HEK293 (cell line): ENCODE data around the gene C1orf167.
A peak's percentile ranks its signal among the peaks of the same experiment; 100 is the strongest.

Source experiments
- IKZF3 ChIP-seq: fragments of 450-650 bp; IDR thresholded peaks from 2 replicates; pipeline ENCODE4 v1.5.0; 2018; ENCODE audit warnings: missing biosample characterization, mild to moderate bottlenecking, missing genetic modification characterization, moderate library complexity
- KLF10 ChIP-seq: fragments of 450-650 bp; IDR thresholded peaks from 2 replicates; pipeline ENCODE4 v1.5.1; 2018; ENCODE audit warnings: missing biosample characterization, mild to moderate bottlenecking, missing genetic modification characterization
- KLF7 ChIP-seq: fragments of 450-650 bp; formaldehyde crosslinking; IDR thresholded peaks from 2 replicates; pipeline ENCODE4 v1.5.1; 2016; ENCODE audit warnings: missing biosample characterization, missing genetic modification characterization, borderline replicate concordance
- PBX3 ChIP-seq: sonication (generic); formaldehyde crosslinking; IDR thresholded peaks from 2 replicates; pipeline ENCODE4 v1.8.1; 2022; ENCODE audit warnings: mild to moderate bottlenecking, moderate library complexity, missing genetic modification reagents
- PRDM10 ChIP-seq: fragments of 450-650 bp; formaldehyde crosslinking; IDR thresholded peaks from 2 replicates; pipeline ENCODE4 v1.5.1; 2016; ENCODE audit warnings: missing biosample characterization, missing genetic modification characterization
- SP2 ChIP-seq: fragments of 450-650 bp; formaldehyde crosslinking; IDR thresholded peaks from 2 replicates; pipeline ENCODE4 v1.5.1; 2016; ENCODE audit warnings: missing biosample characterization, missing genetic modification characterization
- ZBTB44 ChIP-seq: fragments of 450-650 bp; IDR thresholded peaks from 2 replicates; pipeline ENCODE4 v1.5.1; 2018; ENCODE audit warnings: missing biosample characterization, mild to moderate bottlenecking, missing genetic modification characterization
- ZFHX2 ChIP-seq: fragments of 450-650 bp; formaldehyde crosslinking; conservative IDR thresholded peaks from 2 replicates; pipeline ENCODE4 v1.5.1; 2016; ENCODE audit warnings: missing biosample characterization, missing genetic modification characterization
- ZIC2 ChIP-seq: fragments of 450-650 bp; formaldehyde crosslinking; IDR thresholded peaks from 2 replicates; pipeline ENCODE4 v1.5.1; 2016; ENCODE audit warnings: missing biosample characterization, missing genetic modification characterization
- ZNF114 ChIP-seq: fragments of 450-650 bp; formaldehyde crosslinking; IDR thresholded peaks from 2 replicates; pipeline ENCODE4 v1.5.0; 2017; ENCODE audit warnings: missing biosample characterization, missing genetic modification characterization
- ZNF146 ChIP-seq: fragments of 450-650 bp; formaldehyde crosslinking; IDR thresholded peaks from 2 replicates; pipeline ENCODE4 v1.5.1; 2016; ENCODE audit warnings: missing biosample characterization, missing genetic modification characterization
- ZNF175 ChIP-seq: fragments of 450-650 bp; formaldehyde crosslinking; IDR thresholded peaks from 2 replicates; pipeline ENCODE4 v1.5.1; 2016; ENCODE audit warnings: missing biosample characterization, missing genetic modification characterization
- ZNF214 ChIP-seq: fragments of 450-650 bp; formaldehyde crosslinking; IDR thresholded peaks from 2 replicates; pipeline ENCODE4 v1.5.1; 2017; ENCODE audit warnings: missing biosample characterization, mild to moderate bottlenecking, missing genetic modification characterization, borderline replicate concordance
- ZNF24 ChIP-seq: fragments of 450-650 bp; formaldehyde crosslinking; IDR thresholded peaks from 2 replicates; pipeline ENCODE4 v1.5.1; 2016; ENCODE audit warnings: missing biosample characterization, missing genetic modification characterization
- ZNF404 ChIP-seq: fragments of 450-650 bp; formaldehyde crosslinking; IDR thresholded peaks from 2 replicates; pipeline ENCODE4 v1.5.1; 2017; ENCODE audit warnings: missing biosample characterization, missing genetic modification characterization
- ZNF416 ChIP-seq: fragments of 450-650 bp; formaldehyde crosslinking; IDR thresholded peaks from 2 replicates; pipeline ENCODE4 v1.5.1; 2016; ENCODE audit warnings: missing biosample characterization, missing genetic modification characterization
- ZNF423 ChIP-seq: fragments of 450-650 bp; formaldehyde crosslinking; IDR thresholded peaks from 2 replicates; pipeline ENCODE4 v1.5.1; 2016; ENCODE audit warnings: missing biosample characterization, missing genetic modification characterization
- ZNF449 ChIP-seq: fragments of 450-650 bp; formaldehyde crosslinking; IDR thresholded peaks from 2 replicates; pipeline ENCODE4 v1.5.1; 2017; ENCODE audit warnings: missing biosample characterization, mild to moderate bottlenecking, missing genetic modification characterization, moderate library complexity
- ZNF521 ChIP-seq: fragments of 450-650 bp; formaldehyde crosslinking; IDR thresholded peaks from 2 replicates; pipeline ENCODE4 v1.5.1; 2017; ENCODE audit warnings: missing biosample characterization, mild to moderate bottlenecking, missing genetic modification characterization
- ZNF549 ChIP-seq: fragments of 450-650 bp; IDR thresholded peaks from 2 replicates; pipeline ENCODE4 v1.5.1; 2018; ENCODE audit warnings: missing biosample characterization, missing genetic modification characterization, mild to moderate bottlenecking, inconsistent platforms, moderate library complexity
- ZNF596 ChIP-seq: fragments of 450-650 bp; IDR thresholded peaks from 2 replicates; pipeline ENCODE4 v1.5.0; 2018; ENCODE audit warnings: missing biosample characterization, mild to moderate bottlenecking, missing genetic modification characterization, moderate library complexity
- ZNF639 ChIP-seq: fragments of 450-650 bp; formaldehyde crosslinking; IDR thresholded peaks from 2 replicates; pipeline ENCODE4 v1.5.1; 2016; ENCODE audit warnings: missing biosample characterization, missing genetic modification characterization
- ZNF660 ChIP-seq: fragments of 450-650 bp; IDR thresholded peaks from 2 replicates; pipeline ENCODE4 v1.5.1; 2018; ENCODE audit warnings: missing biosample characterization, mild to moderate bottlenecking, missing genetic modification characterization
- ZNF692 ChIP-seq: fragments of 450-650 bp; formaldehyde crosslinking; IDR thresholded peaks from 2 replicates; pipeline ENCODE4 v1.5.1; 2016; ENCODE audit warnings: missing biosample characterization, missing genetic modification characterization
- ZNF704 ChIP-seq: fragments of 450-650 bp; formaldehyde crosslinking; IDR thresholded peaks from 2 replicates; pipeline ENCODE4 v1.5.1; 2016; ENCODE audit warnings: missing biosample characterization, missing genetic modification characterization
- ZNF785 ChIP-seq: fragments of 450-650 bp; formaldehyde crosslinking; IDR thresholded peaks from 2 replicates; pipeline ENCODE4 v1.5.1; 2016; ENCODE audit warnings: missing biosample characterization, missing genetic modification characterization
- ZNF792 ChIP-seq: fragments of 450-650 bp; formaldehyde crosslinking; IDR thresholded peaks from 2 replicates; pipeline ENCODE4 v1.5.1; 2016; ENCODE audit warnings: missing biosample characterization, missing genetic modification characterization
- ZNF843 ChIP-seq: fragments of 450-650 bp; formaldehyde crosslinking; IDR thresholded peaks from 2 replicates; pipeline ENCODE4 v1.5.1; 2016; ENCODE audit warnings: missing biosample characterization, missing genetic modification characterization

C1orf167 gene

GRCh38 chr1:11719313-11720032, 42.5 kb upstream of the C1orf167 start (continued):
- TF ChIP-seq PRDM10 (tag by site-specific recombination), result no peak
- TF ChIP-seq ZNF404 (tag by site-specific recombination), result no peak
- no peak for TF ChIP-seq ZNF704 (tag by site-specific recombination)
- no peak for TF ChIP-seq ZNF114
- no peak for TF ChIP-seq ZFHX2
- TF ChIP-seq ZNF792 (tag by site-specific recombination), result no peak
- no peak for TF ChIP-seq ZNF146 (tag by site-specific recombination)
- TF ChIP-seq IKZF3 (tag by site-specific recombination), result no peak
- TF ChIP-seq ZNF549 (tag by site-specific recombination), result no peak
- TF ChIP-seq ZNF521 (tag by site-specific recombination), result no peak
- no peak for TF ChIP-seq ZNF214 (tag by site-specific recombination)
- TF ChIP-seq ZNF423 (tag by site-specific recombination), result 0 out of 2 replicates have a peak, but pooled peaks have one; percentile 57
- 0 out of 2 replicates have a peak, but pooled peaks have one; percentile 41 for TF ChIP-seq ZNF660 (tag by site-specific recombination)
- TF ChIP-seq ZNF843 (tag by site-specific recombination), result no peak
- no peak for TF ChIP-seq ZNF416 (tag by site-specific recombination)
- TF ChIP-seq ZIC2 (tag by site-specific recombination), result peak; percentile 90
- no peak for TF ChIP-seq ZNF639 (tag by site-specific recombination)
- no peak for TF ChIP-seq ZNF175
- TF ChIP-seq ZNF785 (tag by site-specific recombination), result peak; percentile 60; the same call in 1 of the 2 replicates
- TF ChIP-seq ZNF596 (tag by site-specific recombination), result no peak
- TF ChIP-seq ZBTB44 (tag by site-specific recombination), result no peak
- TF ChIP-seq ZNF24 (tag by site-specific recombination), result no peak
- no peak for TF ChIP-seq ZNF449 (tag by site-specific recombination)
- TF ChIP-seq KLF10 (tag by site-specific recombination), result no peak
- no peak for TF ChIP-seq SP2
- TF ChIP-seq PBX3 (CRISPR knock-in tag), result no peak
- TF ChIP-seq ZNF692 (tag by site-specific recombination), result peak; percentile 64; the same call in 1 of the 2 replicates
- TF ChIP-seq KLF7 (tag by site-specific recombination), result no peak
